Cardiac fibroblast (primary cell): ENCODE measurements around the gene MSANTD2.

Source experiments
- DNase-seq, 2 donors: peaks; one replicate each; pipeline versions ENCODE4 v3.0.0 to v3.0.0-alpha.2; 2010; ENCODE audit warnings: low read depth in 2 of 2
- H3K4me3 ChIP-seq, 2 donors: replicated peaks in 1 of 2; 1 replicate in 1 of 2; 2 replicates in 1 of 2; pipeline ENCODE4 v1.5.1; 2011; ENCODE audit warnings: low read depth in 2 of 2, low read length in 2 of 2, mild to moderate bottlenecking in 2 of 2, moderate library complexity in 1 of 2
- CTCF ChIP-seq: IDR thresholded peaks from one replicate; pipeline ENCODE4 v1.5.1; 2011; ENCODE audit warnings: low read depth, mild to moderate bottlenecking, low read length, inconsistent platforms

Gene MSANTD2

DNA sequence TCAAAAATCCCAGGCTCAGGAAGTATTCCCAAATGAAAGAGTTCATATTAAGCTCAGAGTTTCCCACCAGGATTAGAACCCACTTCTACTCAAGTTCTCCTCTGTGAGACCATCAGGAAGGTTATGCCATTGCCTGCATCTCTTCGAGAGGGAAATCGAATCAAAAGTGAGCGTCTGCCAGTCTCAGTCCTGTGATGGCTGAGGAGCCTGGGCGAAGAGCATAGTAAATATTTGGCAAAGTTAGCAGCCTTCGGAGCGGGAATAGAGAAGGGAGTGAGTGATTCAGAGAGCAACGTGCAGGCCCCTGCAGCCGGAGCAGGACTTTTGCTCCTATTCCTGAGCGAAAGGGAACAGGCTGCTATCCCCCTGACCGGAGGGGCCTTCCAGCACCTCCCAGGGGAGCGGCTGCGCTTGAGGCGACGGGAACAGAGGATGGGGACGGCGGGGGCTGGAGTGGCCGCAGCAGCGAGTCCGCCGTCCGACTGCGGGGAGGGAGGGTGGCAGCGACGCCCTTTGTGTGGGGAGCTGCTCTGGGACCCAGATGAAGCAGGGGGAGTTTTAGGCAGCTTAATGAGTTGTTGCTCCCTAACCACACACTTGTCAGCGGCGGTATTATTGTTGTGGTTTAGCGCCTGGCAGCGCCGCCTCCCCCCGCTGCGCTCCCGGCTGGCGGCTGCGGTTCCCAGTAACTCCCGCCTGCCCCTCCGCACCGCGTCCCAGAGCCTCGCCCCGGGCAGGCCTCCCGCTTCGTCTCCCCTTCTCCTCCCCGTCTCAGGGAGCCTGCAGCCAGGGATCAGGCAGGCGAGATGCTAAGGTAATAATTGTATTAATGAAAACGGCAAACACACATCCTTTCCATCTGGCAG, 82.2 kb downstream of the MSANTD2 start:
- no peak for TF ChIP-seq CTCF
- H3K4me3 ChIP-seq, result peak overlapping the region; percentile 42 to 48
- DNase-seq, result peak; percentile 40 to 44

GRCh38 chr11:124717421-124717785, 82.8 kb downstream of the MSANTD2 start:
- peak overlapping the region; percentile 42 to 48 for H3K4me3 ChIP-seq

GRCh38 chr11:124716591-124716990, 83.6 kb downstream of the MSANTD2 start:
- peak in 1 of 2 donors; percentile 41 for DNase-seq
- no peak overlapping the region for H3K4me3 ChIP-seq
- TF ChIP-seq CTCF, result no peak

More at GRCh38 chr11:124717421-124717785, 82.8 kb downstream of the MSANTD2 start:
- peak; percentile 46 to 59 for DNase-seq
- TF ChIP-seq CTCF, result no peak
